WI38 (cell line): ENCODE measurements around the gene TMEM170A.

Source experiments
- H3K4me3 ChIP-seq: 2 replicates; pipeline ENCODE4 v1.5.1; 2011; ENCODE audit warnings: low read depth, mild to moderate bottlenecking, control low read depth, low read length
- TF ChIP-seq, protein P1 (sequence below): IDR thresholded peaks from 2 replicates; pipeline ENCODE4 v1.5.1; 2012; ENCODE audit warnings: low read depth, mild to moderate bottlenecking, control low read depth, low read length

Gene TMEM170A

GRCh38 chr16:75497558-75497957 lies 33.1 kb upstream of the TMEM170A start:
- H3K4me3 ChIP-seq, result no peak overlapping the region
- TF ChIP-seq, protein P1, sequence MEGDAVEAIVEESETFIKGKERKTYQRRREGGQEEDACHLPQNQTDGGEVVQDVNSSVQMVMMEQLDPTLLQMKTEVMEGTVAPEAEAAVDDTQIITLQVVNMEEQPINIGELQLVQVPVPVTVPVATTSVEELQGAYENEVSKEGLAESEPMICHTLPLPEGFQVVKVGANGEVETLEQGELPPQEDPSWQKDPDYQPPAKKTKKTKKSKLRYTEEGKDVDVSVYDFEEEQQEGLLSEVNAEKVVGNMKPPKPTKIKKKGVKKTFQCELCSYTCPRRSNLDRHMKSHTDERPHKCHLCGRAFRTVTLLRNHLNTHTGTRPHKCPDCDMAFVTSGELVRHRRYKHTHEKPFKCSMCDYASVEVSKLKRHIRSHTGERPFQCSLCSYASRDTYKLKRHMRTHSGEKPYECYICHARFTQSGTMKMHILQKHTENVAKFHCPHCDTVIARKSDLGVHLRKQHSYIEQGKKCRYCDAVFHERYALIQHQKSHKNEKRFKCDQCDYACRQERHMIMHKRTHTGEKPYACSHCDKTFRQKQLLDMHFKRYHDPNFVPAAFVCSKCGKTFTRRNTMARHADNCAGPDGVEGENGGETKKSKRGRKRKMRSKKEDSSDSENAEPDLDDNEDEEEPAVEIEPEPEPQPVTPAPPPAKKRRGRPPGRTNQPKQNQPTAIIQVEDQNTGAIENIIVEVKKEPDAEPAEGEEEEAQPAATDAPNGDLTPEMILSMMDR, result no peak

DNA sequence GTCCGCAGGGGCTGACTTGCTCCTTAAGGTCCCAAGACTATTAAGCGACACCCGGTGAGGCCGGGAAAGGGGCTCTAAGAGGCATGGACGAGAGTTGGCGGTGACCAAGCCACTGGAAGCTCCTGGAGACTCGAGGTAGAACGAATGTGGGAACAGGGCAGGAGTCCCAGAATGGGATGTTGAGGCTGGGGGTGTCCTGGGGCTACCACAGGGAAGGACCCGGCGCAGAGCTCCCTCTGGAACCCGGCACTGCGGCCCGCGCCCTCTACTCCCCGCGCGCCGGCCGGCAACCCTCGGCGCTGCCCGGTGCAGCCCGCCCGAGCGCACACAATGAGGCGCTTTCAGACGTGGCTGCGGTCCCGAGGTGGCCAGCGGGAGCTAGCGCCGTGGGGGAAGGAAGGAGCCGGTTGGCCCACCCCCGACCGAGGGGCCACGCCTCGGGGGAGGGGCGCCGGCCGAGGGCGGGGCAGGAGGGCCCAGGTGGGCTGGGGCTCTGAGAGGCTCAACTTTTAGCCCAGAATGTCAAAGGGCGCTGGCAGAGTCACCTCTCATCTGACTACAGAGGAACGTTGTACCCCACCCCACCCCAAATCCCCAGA lies 30.7 kb upstream of the TMEM170A start, which contains the start of gene CHST6:
Gene CHST6, minus strand, starts transcription at position 366 of the 599 bp plus-strand sequence. CDS start 15,613 bp downstream, outside the sequence.
- TF ChIP-seq, protein P1, result no peak
- H3K4me3 ChIP-seq, result peak within 1 kb of the TSS; percentile 22; the same call in 1 of the 2 replicates

- TF ChIP-seq, protein P1, result no peak
- H3K4me3 ChIP-seq, result peak overlapping the region; percentile 22; the same call in 1 of the 2 replicates
Measured at GRCh38 chr16:75494661-75495075, 30.2 kb upstream of the TMEM170A start.

GRCh38 chr16:75494184-75494583 lies 29.7 kb upstream of the TMEM170A start:
- TF ChIP-seq, protein P1, result no peak
- H3K4me3 ChIP-seq, result no peak overlapping the region

DNA sequence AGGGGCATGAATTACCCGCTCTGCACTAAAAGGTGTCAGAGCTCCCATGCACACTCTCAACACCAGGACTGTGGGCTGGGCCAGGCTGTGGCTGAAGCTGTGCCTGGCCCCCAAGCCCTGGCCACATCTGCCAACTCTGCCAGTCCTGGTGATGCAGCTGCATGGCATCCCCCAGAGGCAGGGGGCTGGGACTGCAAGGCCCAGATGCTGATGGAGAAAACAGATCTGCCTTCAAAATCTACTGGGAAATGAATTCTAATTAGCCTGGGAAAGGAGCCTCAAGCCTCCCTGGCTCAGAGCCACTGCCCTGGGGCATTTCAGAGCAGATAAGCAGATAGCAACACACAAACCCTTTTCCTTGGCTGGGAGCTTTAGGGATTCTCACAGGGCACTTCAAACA lies 27.4 kb upstream of the TMEM170A start:
- TF ChIP-seq, protein P1, result no peak
- H3K4me3 ChIP-seq, result no peak overlapping the region

- H3K4me3 ChIP-seq, result no peak overlapping the region
- TF ChIP-seq, protein P1, result no peak
Measured at GRCh38 chr16:75488322-75488721, 23.8 kb upstream of the TMEM170A start.

DNA sequence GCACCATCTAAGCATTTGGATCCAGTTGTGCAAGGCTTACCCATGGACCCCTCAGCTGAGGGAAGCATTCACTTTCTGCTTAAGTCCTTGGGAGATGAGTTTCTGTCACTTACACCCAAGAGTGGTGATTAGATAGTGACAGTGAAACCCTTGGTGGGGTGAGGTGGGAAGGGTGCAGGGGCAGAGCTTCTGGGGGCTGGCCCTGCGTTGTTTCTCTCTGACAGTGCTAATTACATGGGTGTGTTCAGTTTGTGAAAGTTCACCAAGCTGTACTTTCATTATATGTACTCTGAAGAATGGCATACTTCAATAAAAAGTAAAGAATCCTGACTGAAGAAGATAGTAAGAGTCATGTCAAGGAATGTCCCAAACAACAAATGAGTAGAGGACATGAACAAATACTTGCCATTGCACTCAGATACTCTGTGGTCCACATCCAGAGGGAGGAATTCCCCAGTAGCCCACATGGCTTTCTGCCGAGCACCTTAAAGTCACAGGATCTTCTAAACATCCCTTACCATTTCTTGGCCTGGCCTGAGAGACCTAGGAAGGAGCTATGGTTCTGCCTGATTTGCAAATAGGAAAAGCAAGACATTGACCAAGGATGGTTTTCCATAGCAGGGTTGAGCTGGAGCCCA lies 22.3 kb upstream of the TMEM170A start:
- H3K4me3 ChIP-seq, result no peak overlapping the region
- TF ChIP-seq, protein P1, result no peak
